A549 treated with Mapracorat at 1 μM for 4 hours (cell line): ENCODE measurements around the gene MBD1. TPM values are rescaled to one million over a fixed set of nuclear protein-coding genes. Genes with fewer than 3 reads are reported as not detected.

Experiments
- total RNA-seq: library from RNA; stranded (reverse); fragments of 200-300 nt; extraction: Qiagen RNA extraction; gene quantifications from 5 replicates; pipeline ENCODE4 v1.2.3, GENCODE V29; 2022

Gene MBD1
- total RNA-seq, result 26.4 to 35.2 TPM (median 33.5 TPM) in 5 replicates

GRCh38 chr18:50281295-50281971 lies at the start of gene MBD1:
Gene MBD1 (minus strand): TSS chr18:50281523. CDS start chr18:50279992, 1,531 bp downstream.

GRCh38 chr18:50287441-50288347 lies 6.4 kb upstream of the MBD1 start, which contains the start of gene CXXC1:
Gene CXXC1 (minus strand): TSS chr18:50287692. CDS start chr18:50287589, 103 bp downstream.

DNA sequence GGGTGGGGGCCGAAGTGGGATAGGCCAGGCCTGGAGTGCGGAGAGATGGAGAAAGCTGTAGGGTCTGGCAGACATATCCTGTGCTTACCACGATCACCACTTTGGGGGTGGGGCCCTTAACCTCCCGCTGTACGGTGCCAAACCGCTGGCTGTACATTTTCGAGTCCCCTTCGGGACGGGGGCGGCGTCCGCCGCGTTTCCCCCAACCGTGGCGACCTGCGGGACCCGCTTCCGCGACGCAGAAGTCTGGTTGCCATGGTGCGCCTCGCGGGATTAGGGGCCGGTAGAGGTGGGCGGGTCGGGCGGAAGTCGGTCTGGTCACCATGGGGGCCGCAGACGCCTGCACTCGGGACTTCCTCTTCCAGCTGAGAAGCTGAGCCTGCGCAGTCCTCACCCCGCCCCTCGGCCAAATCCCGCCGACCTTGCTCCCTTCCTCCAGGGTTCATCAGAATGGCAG lies 15.0 kb downstream of the MBD1 start, which contains the start of gene CFAP53:
Gene CFAP53 (minus strand): TSS at position 248 of the 457 bp plus-strand sequence. CDS start 91 bp downstream, at position 157.

Other genes starting within 250 kb of the MBD1 start
- gene MYO5B, start 86.4 kb downstream of the MBD1 start, total RNA-seq, result 7.8 to 10.5 TPM (median 9.4 TPM) in 5 replicates
- 0.11 to 0.31 TPM (median 0.25 TPM) in 5 replicates for gene CFAP53, start 15.0 kb downstream of the MBD1 start, total RNA-seq
- 39.9 to 50.9 TPM (median 45.3 TPM) in 5 replicates for gene CXXC1, start 6.2 kb upstream of the MBD1 start, total RNA-seq
- 11.2 to 11.9 TPM (median 11.7 TPM) in 5 replicates for gene SKA1, start 93.5 kb upstream of the MBD1 start, total RNA-seq